Endothelial cell of hepatic sinusoid (primary cell): ENCODE measurements around the gene NFIC.
"Not testable (repeated sequence)": the region's sequence is repeated elsewhere in the genome, so short reads cannot be mapped to it uniquely, and the experiment has no call there.

Experiments used
- in situ Hi-C: cut with HindIII; loops from 2 replicates; pipeline ENCODE4 v1.10.0; 2017; ENCODE audit warnings: low sequenced_read_pairs

Gene NFIC

GRCh38 chr19:3365836-3366752 is at the start of gene NFIC:
NFIC (plus strand) TSS chr19:3366583; CDS start chr19:3366637, 54 bp downstream.
- in situ Hi-C loops: no loop called here

GRCh38 chr19:3316659-3317207 is 49.6 kb upstream of the NFIC start:
- in situ Hi-C loops: loop anchor here (5.0 kb wide), 1 partner anchor 151 kb away; no protein-coding TSS in a partner anchor

- in situ Hi-C loops: loop anchor here (5.0 to 10.0 kb wide), 3 partner anchors 85 to 395 kb away; no protein-coding TSS in a partner anchor
Measured at GRCh38 chr19:3319643-3320353, 46.6 kb upstream of the NFIC start.

- in situ Hi-C loops: loop anchor here (10.0 kb wide), 2 partner anchors 86 to 394 kb away; no protein-coding TSS in a partner anchor
Measured at GRCh38 chr19:3320354-3320670, 46.1 kb upstream of the NFIC start.

- in situ Hi-C loops: loop anchor here (10.0 kb wide), 2 partner anchors 86 to 394 kb away; no protein-coding TSS in a partner anchor
Measured at GRCh38 chr19:3320853-3321252, 45.5 kb upstream of the NFIC start.

GRCh38 chr19:3321696-3322095 is 44.7 kb upstream of the NFIC start:
- in situ Hi-C loops: loop anchor here (10.0 kb wide), 2 partner anchors 87 to 393 kb away; no protein-coding TSS in a partner anchor

GRCh38 chr19:3322199-3322978 is 44.0 kb upstream of the NFIC start:
- in situ Hi-C loops: loop anchor here (10.0 kb wide), 2 partner anchors 88 to 392 kb away; no protein-coding TSS in a partner anchor

- in situ Hi-C loops: loop anchor here (10.0 kb wide), 2 partner anchors 88 to 392 kb away; no protein-coding TSS in a partner anchor
Measured at GRCh38 chr19:3323026-3323425, 43.4 kb upstream of the NFIC start.

GRCh38 chr19:3323658-3324057 is 42.7 kb upstream of the NFIC start:
- in situ Hi-C loops: loop anchor here (10.0 kb wide), 2 partner anchors 89 to 391 kb away; no protein-coding TSS in a partner anchor

GRCh38 chr19:3324405-3324856 is 42.0 kb upstream of the NFIC start:
- in situ Hi-C loops: loop anchor here (10.0 kb wide), 2 partner anchors 90 to 390 kb away; no protein-coding TSS in a partner anchor

GRCh38 chr19:3325451-3325850 is 40.9 kb upstream of the NFIC start:
- in situ Hi-C loops: loop anchor here (10.0 kb wide), 2 partner anchors 91 to 389 kb away; no protein-coding TSS in a partner anchor

- in situ Hi-C loops: loop anchor here (10.0 kb wide), 2 partner anchors 94 to 386 kb away; no protein-coding TSS in a partner anchor
Measured at GRCh38 chr19:3328743-3329142, 37.6 kb upstream of the NFIC start.

GRCh38 chr19:3330047-3330446 is 36.3 kb upstream of the NFIC start:
- in situ Hi-C loops: no loop called here

- in situ Hi-C loops: not testable (repeated sequence)
Measured at GRCh38 chr19:3332232-3332631, 34.2 kb upstream of the NFIC start.

GRCh38 chr19:3333020-3333583 is 33.3 kb upstream of the NFIC start:
- in situ Hi-C loops: no loop called here

GRCh38 chr19:3333662-3334061 is 32.7 kb upstream of the NFIC start:
- in situ Hi-C loops: no loop called here

- in situ Hi-C loops: not testable (repeated sequence)
Measured at GRCh38 chr19:3334749-3335430, 31.5 kb upstream of the NFIC start.

- in situ Hi-C loops: no loop called here
Measured at GRCh38 chr19:3335431-3336350, 30.7 kb upstream of the NFIC start.
